CD4-positive, alpha-beta T cell (primary cell): ENCODE data around the gene PANK1. TPM values are rescaled to one million over a fixed set of nuclear protein-coding genes. Genes with fewer than 3 reads are reported as not detected.

Source experiments
- ATAC-seq: fragments of 200-7000 bp; cut with Tn5 transposase; one replicate; pipeline ENCODE4 v1.10.0; 2022; ENCODE audit warnings: mild to moderate bottlenecking; ENCODE audit not compliant: poor library complexity
- CTCF ChIA-PET: fragments of 350-600 bp; sonication (Branson Sonifier 250); formaldehyde crosslinking; loops from one replicate; lab custom pipeline; 2021; ENCODE audit warnings: antibody characterized with exemption, inconsistent platforms; lab: Charles Lee
- POLR2A ChIA-PET: fragments of 350-600 bp; sonication (Branson Sonifier 250); formaldehyde crosslinking; loops from one replicate; lab custom pipeline; 2021; ENCODE audit warnings: antibody characterized with exemption, inconsistent platforms; lab: Charles Lee
- DNase-seq, 14 experiments: peaks; one replicate each; pipeline ENCODE4 v3.0.0-alpha.2; 2013 to 2020; ENCODE audit warnings: mixed read lengths in 2 of 14
- H3K27ac ChIP-seq, 2 donors: one replicate each; pipeline versions ENCODE4 v1.5.1 to v1.7.0; 2013; ENCODE audit warnings: low read length in 2 of 2, low read depth in 1 of 2, mild to moderate bottlenecking in 1 of 2
- H3K27me3 ChIP-seq, 2 experiments: 1 replicate in 1 of 2; 2 replicates in 1 of 2; pipeline versions ENCODE4 v1.6.1 to v1.7.0; 2013; ENCODE audit warnings: low read length in 2 of 2, control low read depth in 1 of 2, mild to moderate bottlenecking in 1 of 2, moderate library complexity in 1 of 2; ENCODE audit not compliant: insufficient read depth in 2 of 2, control insufficient read depth in 1 of 2
- H3K36me3 ChIP-seq: one replicate; pipeline ENCODE4 v1.6.1; 2013; ENCODE audit warnings: low read length, control low read depth; ENCODE audit not compliant: insufficient read depth
- H3K4me1 ChIP-seq: one replicate; pipeline ENCODE4 v1.6.1; 2013; ENCODE audit warnings: low read length, control low read depth; ENCODE audit not compliant: insufficient read depth
- H3K4me3 ChIP-seq: one replicate; pipeline ENCODE4 v1.5.1; 2013; ENCODE audit warnings: mild to moderate bottlenecking, low read length, moderate library complexity
- H3K9me3 ChIP-seq, 2 experiments: 1 replicate in 1 of 2; 2 replicates in 1 of 2; pipeline versions ENCODE4 v1.6.1 to v1.7.0; 2013; ENCODE audit warnings: low read length in 2 of 2, mild to moderate bottlenecking in 2 of 2, control low read depth in 1 of 2, moderate library complexity in 1 of 2; ENCODE audit not compliant: control insufficient read depth in 1 of 2, insufficient read depth in 1 of 2
- H3K27ac Mint-ChIP-seq: one replicate; pipeline ENCODE4 v1.8.0; 2020; ENCODE audit warnings: mixed read lengths
- H3K27me3 Mint-ChIP-seq: one replicate; pipeline ENCODE4 v1.8.0; 2021; ENCODE audit warnings: mixed read lengths
- H3K36me3 Mint-ChIP-seq: one replicate; pipeline ENCODE4 v1.8.0; 2021; ENCODE audit warnings: low read depth, mixed read lengths
- H3K4me1 Mint-ChIP-seq: one replicate; pipeline ENCODE4 v1.8.0; 2021; ENCODE audit warnings: low read depth, mixed read lengths
- H3K4me3 Mint-ChIP-seq: one replicate; pipeline ENCODE4 v1.8.0; 2020; ENCODE audit warnings: mild to moderate bottlenecking, mixed read lengths
- H3K9me3 Mint-ChIP-seq: one replicate; pipeline ENCODE4 v1.8.0; 2020; ENCODE audit warnings: mixed read lengths
- intact Hi-C, 2 experiments: fragments of 100-400 bp; cut with DNase I in 1 of 2; cut with micrococcal nuclease in 1 of 2; formaldehyde crosslinking; loops; one replicate each; pipeline versions ENCODE4 v1.15.1 to v1.9.0; 2023 to 2025; cut with DNase I, micrococcal nuclease
- total RNA-seq, 174 experiments: library from RNA in 2 of 174; stranded (reverse) in 2 of 174; gene quantifications; one replicate each; pipeline ENCODE4 v1.2.3 and lab custom pipeline; 2021 to 2026
- TF ChIP-seq, protein P1 (sequence below): fragments of 200-600 bp; IDR thresholded peaks from one replicate; pipeline ENCODE4 v1.8.0; 2022; ENCODE audit warnings: antibody characterized with exemption, mild to moderate bottlenecking

PANK1 gene
- total RNA-seq, 2 experiments from 2014 or later, result 0.55 to 0.61 TPM

DNA sequence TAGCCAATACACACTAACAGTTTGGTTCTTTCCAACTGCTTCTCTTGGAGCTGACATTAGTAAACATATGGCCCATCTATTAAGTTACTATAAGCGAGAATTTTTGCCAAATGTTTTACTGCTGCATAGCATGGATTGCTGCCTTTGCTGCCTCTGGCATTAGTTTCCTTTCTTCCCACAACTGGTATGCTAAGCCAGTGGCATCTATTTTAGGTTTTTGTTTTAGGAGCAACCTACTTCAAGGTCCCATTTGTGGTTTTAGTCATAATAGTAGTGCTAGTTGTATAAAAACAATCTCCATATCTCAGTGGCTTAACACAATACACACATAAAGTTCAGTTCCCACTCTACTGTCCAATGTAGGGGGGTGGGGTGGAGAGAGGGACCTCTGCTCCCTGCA lies 25.9 kb upstream of the PANK1 start:
- Mint-ChIP-seq H3K4me3 (no peak overlapping the region), H3K27me3 (peaks cover 10% of the 10 kb centered on the region), H3K27ac (no peak overlapping the region), H3K9me3 (no peaks in the 10 kb centered on the region), H3K4me1 (no peaks in the 10 kb centered on the region), H3K36me3 (no peaks in the 10 kb centered on the region)
- TF ChIP-seq, protein P1, sequence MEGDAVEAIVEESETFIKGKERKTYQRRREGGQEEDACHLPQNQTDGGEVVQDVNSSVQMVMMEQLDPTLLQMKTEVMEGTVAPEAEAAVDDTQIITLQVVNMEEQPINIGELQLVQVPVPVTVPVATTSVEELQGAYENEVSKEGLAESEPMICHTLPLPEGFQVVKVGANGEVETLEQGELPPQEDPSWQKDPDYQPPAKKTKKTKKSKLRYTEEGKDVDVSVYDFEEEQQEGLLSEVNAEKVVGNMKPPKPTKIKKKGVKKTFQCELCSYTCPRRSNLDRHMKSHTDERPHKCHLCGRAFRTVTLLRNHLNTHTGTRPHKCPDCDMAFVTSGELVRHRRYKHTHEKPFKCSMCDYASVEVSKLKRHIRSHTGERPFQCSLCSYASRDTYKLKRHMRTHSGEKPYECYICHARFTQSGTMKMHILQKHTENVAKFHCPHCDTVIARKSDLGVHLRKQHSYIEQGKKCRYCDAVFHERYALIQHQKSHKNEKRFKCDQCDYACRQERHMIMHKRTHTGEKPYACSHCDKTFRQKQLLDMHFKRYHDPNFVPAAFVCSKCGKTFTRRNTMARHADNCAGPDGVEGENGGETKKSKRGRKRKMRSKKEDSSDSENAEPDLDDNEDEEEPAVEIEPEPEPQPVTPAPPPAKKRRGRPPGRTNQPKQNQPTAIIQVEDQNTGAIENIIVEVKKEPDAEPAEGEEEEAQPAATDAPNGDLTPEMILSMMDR, result no peak
- intact Hi-C loops, result no loop called here
- ATAC-seq (no peak), DNase-seq (no peak)
- ChIA-PET CTCF (no interaction called here), POLR2A (no interaction called here)
- Histone ChIP-seq H3K9me3 (no peaks in the 10 kb centered on the region), H3K36me3 (no peaks in the 10 kb centered on the region), H3K27me3 (peaks cover 0 to 3% of the 10 kb centered on the region in 2 experiments), H3K4me3 (no peak overlapping the region), H3K4me1 (no peaks in the 10 kb centered on the region), H3K27ac (no peak overlapping the region)

DNA sequence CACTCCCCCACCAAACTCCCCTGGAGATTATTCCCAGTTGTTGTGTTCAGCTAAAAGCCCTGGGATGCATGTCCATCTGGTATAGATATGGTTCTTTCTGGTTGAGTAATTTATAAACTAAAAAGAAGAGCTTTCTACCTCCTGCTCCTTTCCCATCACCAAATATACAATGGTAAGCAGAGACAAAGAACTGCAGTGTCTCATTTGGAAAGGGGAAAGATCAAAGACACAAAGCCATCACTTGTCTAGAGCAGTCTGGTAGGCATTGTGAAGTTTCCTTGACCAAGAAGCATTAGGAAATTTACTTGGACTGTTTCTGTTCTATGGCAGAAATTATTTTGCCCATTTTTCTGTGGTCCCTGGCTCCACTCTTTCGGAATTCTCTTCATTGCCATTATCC lies 24.9 kb upstream of the PANK1 start:
- POLR2A ChIA-PET, result no interaction called here
- Mint-ChIP-seq H3K9me3 (no peaks in the 10 kb centered on the region), H3K27me3 (peaks cover 9% of the 10 kb centered on the region), H3K27ac (no peak overlapping the region), H3K4me3 (no peak overlapping the region), H3K36me3 (no peaks in the 10 kb centered on the region), H3K4me1 (no peaks in the 10 kb centered on the region)
- no peaks in the 10 kb centered on the region for H3K9me3 ChIP-seq
- peaks cover 0 to 3% of the 10 kb centered on the region in 2 experiments for H3K27me3 ChIP-seq
- intact Hi-C loops, result no loop called here
- no peaks in the 10 kb centered on the region for H3K36me3 ChIP-seq
- CTCF ChIA-PET, result no interaction called here
- DNase-seq (no peak), ATAC-seq (no peak)
- H3K4me1 ChIP-seq, result no peaks in the 10 kb centered on the region
- no peak overlapping the region for H3K27ac ChIP-seq
- no peak overlapping the region for H3K4me3 ChIP-seq
- TF ChIP-seq, protein P1, result no peak

DNA sequence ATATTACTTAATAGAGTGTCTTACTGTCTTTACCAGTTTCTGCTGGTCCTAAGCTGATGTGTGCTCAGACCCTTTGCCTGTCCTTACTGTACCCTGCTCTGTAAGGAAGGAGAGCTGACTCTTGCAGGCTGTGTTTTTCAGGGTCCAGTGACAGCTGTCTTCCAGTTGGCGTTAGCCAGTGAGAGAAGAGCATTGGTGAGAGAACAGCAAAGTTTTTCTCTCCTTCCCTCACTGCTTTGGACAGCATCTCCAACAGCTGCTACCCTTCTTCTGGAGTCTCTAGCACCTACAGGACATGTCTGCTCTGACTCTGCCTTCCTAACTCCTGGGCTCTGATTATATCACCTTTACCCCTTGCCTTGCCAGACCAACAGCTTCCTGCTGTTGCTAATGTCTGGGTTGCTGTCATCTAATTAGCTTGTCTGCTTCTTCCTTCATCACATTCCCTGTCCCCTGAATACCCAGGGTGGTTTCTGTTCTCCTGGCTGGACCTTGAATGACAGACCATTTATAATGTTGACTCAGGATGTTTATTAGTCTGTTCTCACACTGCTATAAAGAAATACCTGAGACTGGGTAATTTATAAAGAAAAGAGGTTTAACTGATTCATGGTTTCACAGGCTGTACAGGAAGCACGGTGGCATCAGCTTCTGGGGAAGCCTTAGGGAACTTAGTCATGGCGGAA lies 23.5 kb upstream of the PANK1 start:
- Mint-ChIP-seq H3K27me3 (peaks cover 5% of the 10 kb centered on the region), H3K4me1 (no peaks in the 10 kb centered on the region), H3K4me3 (no peak overlapping the region), H3K36me3 (no peaks in the 10 kb centered on the region), H3K27ac (no peak overlapping the region), H3K9me3 (no peaks in the 10 kb centered on the region)
- CTCF ChIA-PET, result no interaction called here
- no peak overlapping the region for H3K4me3 ChIP-seq
- no peak overlapping the region for H3K27ac ChIP-seq
- TF ChIP-seq, protein P1, result no peak
- intact Hi-C loops, result no loop called here
- ATAC-seq, result no peak
- no peaks in the 10 kb centered on the region for H3K9me3 ChIP-seq
- no peaks in the 10 kb centered on the region for H3K36me3 ChIP-seq
- H3K4me1 ChIP-seq, result no peaks in the 10 kb centered on the region
- peaks cover 0 to 3% of the 10 kb centered on the region in 2 experiments for H3K27me3 ChIP-seq
- POLR2A ChIA-PET, result no interaction called here
- DNase-seq, result no peak
